Measurements from ENCODE around the gene ENAH.

GRCh38 chr1:225645194-225645895, 7.6 kb downstream of the ENAH start:
- TF ChIP-seq EP300 (IDR thresholded peaks at IDR 0.05): no peak
- TF ChIP-seq CTCF (IDR thresholded peaks at IDR 0.05): no peak

Measured in gastroesophageal sphincter (tissue), 3 donors.